ENCODE measurements around the gene DGKD. TPM values are rescaled to one million over a fixed set of nuclear protein-coding genes. Genes with fewer than 3 reads are reported as not detected.

The DGKD gene
- total RNA-seq, 1 experiment from 2014 or later = 52.0 TPM

DNA sequence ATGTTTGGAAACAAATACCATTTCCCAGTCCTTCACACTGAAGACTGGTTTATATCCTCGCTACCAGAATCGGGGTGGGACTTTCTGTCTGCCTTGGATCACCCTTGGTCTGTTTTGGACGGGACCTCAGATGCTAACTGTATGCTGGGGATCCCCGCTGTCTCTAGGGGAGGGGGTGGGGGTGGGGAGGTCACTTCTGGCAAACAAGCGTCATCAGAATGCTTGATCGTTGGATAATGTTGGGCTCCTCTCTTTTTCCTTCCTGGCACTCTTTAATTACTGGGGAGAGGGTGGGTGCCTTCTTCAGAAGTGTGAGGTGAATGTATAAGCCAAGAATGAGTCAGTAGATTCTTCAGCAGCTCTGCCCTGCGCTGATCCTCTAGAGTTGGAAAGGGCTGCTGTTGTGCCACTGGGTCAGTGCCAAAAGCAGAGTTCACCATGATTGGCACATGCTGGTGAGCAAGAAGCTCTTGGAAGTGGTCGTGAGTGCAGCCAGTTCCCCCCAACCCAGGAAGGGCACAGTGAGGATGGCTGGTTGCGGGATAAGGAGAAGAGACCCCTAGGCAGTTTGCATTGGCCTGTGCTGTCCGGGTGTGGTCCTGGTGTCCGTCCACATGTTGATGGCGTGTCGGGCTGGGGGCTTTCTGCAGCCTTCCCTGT, 32.2 kb downstream of the DGKD start (continued):
- TF ChIP-seq, protein P1, sequence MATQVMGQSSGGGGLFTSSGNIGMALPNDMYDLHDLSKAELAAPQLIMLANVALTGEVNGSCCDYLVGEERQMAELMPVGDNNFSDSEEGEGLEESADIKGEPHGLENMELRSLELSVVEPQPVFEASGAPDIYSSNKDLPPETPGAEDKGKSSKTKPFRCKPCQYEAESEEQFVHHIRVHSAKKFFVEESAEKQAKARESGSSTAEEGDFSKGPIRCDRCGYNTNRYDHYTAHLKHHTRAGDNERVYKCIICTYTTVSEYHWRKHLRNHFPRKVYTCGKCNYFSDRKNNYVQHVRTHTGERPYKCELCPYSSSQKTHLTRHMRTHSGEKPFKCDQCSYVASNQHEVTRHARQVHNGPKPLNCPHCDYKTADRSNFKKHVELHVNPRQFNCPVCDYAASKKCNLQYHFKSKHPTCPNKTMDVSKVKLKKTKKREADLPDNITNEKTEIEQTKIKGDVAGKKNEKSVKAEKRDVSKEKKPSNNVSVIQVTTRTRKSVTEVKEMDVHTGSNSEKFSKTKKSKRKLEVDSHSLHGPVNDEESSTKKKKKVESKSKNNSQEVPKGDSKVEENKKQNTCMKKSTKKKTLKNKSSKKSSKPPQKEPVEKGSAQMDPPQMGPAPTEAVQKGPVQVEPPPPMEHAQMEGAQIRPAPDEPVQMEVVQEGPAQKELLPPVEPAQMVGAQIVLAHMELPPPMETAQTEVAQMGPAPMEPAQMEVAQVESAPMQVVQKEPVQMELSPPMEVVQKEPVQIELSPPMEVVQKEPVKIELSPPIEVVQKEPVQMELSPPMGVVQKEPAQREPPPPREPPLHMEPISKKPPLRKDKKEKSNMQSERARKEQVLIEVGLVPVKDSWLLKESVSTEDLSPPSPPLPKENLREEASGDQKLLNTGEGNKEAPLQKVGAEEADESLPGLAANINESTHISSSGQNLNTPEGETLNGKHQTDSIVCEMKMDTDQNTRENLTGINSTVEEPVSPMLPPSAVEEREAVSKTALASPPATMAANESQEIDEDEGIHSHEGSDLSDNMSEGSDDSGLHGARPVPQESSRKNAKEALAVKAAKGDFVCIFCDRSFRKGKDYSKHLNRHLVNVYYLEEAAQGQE (IDR thresholded peaks at IDR 0.05; ENCODE audit: low read depth) = no peak
- no peak for TF ChIP-seq POLR2A (IDR thresholded peaks at IDR 0.05; ENCODE audit: borderline replicate concordance, extremely low read depth, insufficient read depth, insufficient read length)
- TF ChIP-seq CBX3 (IDR thresholded peaks at IDR 0.05; ENCODE audit: low read depth) = no peak
- no peak for TF ChIP-seq RAD21 (IDR thresholded peaks at IDR 0.05; ENCODE audit: low read depth)
- TF ChIP-seq, protein P2, sequence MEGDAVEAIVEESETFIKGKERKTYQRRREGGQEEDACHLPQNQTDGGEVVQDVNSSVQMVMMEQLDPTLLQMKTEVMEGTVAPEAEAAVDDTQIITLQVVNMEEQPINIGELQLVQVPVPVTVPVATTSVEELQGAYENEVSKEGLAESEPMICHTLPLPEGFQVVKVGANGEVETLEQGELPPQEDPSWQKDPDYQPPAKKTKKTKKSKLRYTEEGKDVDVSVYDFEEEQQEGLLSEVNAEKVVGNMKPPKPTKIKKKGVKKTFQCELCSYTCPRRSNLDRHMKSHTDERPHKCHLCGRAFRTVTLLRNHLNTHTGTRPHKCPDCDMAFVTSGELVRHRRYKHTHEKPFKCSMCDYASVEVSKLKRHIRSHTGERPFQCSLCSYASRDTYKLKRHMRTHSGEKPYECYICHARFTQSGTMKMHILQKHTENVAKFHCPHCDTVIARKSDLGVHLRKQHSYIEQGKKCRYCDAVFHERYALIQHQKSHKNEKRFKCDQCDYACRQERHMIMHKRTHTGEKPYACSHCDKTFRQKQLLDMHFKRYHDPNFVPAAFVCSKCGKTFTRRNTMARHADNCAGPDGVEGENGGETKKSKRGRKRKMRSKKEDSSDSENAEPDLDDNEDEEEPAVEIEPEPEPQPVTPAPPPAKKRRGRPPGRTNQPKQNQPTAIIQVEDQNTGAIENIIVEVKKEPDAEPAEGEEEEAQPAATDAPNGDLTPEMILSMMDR (IDR thresholded peaks at IDR 0.05 in 2 of 3, conservative IDR thresholded peaks at IDR 0.05 in 1 of 3; ENCODE audit: borderline replicate concordance in 1 of 3, insufficient read depth in 1 of 3, low read depth in 2 of 3, low read length in 2 of 3) = no peak
- no peak for TF ChIP-seq SP1 (IDR thresholded peaks at IDR 0.05; ENCODE audit: low read depth)
- TF ChIP-seq SRF (IDR thresholded peaks at IDR 0.05; ENCODE audit: low read depth) = no peak

DNA sequence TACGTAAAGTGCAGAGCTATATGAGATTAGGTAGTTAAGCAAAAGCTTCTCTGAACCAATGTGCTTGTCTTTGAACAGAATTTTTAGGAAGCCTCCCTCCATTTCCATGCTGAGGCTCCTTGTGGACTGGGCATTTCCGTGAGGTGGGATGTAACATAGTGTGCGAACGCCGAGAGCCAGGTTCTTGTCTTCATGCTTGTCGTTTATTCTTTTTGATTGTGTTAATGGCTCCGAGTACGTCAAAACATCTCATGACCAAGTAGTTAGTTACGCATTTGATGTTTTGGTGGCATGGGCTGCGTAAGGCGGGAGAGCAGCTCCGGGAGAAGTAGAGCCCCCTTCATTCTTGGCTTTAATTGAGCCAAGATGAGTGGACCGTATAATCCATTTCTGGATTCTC, 32.9 kb downstream of the DGKD start:
- DNase-seq (ENCODE audit: low read depth, low spot score) (no peak), ATAC-seq (no peak)
- H3K9ac ChIP-seq (ENCODE audit: low read length) = no peak overlapping the region
- no peaks in the 10 kb centered on the region for H3K9me3 ChIP-seq (ENCODE audit: control insufficient read depth in 1 of 2, insufficient read depth in 1 of 2, low read depth in 1 of 2, low read length in 2 of 2)
- BruUV-seq (replicated peaks) = no TSS peak
- intact Hi-C loops (cut with micrococcal nuclease) = no loop called here
- no peak overlapping the region for H3K27ac ChIP-seq (ENCODE audit: low read depth, low read length)
- 0 out of 2 replicates have a peak, but pooled peaks cover 1% of the 10 kb centered on the region for H4K20me1 ChIP-seq (ENCODE audit: insufficient read depth)
- 0 out of 4 replicates have a peak, but pooled peaks cover 0 to 4% of the 10 kb centered on the region in 2 experiments for H3K4me1 ChIP-seq (ENCODE audit: control insufficient read depth in 1 of 2, insufficient read depth in 2 of 2, low read length in 2 of 2)
- POLR2A ChIA-PET = no interaction called here
- CTCF ChIA-PET = no interaction called here
- RAD21 ChIA-PET (ENCODE audit: low non-redundant PET in 1 of 2, low total read pairs in 2 of 2, uncharacterized antibody in 2 of 2, unreplicated experiment in 2 of 2) = no interaction called here
- H3K27me3 ChIP-seq (ENCODE audit: insufficient read depth, low read length) = no peaks in the 10 kb centered on the region
- H3K4me2 ChIP-seq (ENCODE audit: low read length) = no peak overlapping the region
- H3K9me2 ChIP-seq (ENCODE audit: insufficient read depth) = no peaks in the 10 kb centered on the region
- H3K36me3 ChIP-seq (ENCODE audit: control insufficient read depth in 1 of 2, insufficient read depth in 2 of 2, low read length in 2 of 2) = peaks cover 3 to 6% of the 10 kb centered on the region in 2 experiments; a peak in 2 of 4 replicates
- H3K79me2 ChIP-seq (ENCODE audit: insufficient read depth, low read length) = peaks cover 67% of the 10 kb centered on the region
- H2AFZ ChIP-seq (ENCODE audit: low read depth, low read length, poor library complexity, severe bottlenecking) = no peak overlapping the region
- no peak overlapping the region for H3K4me3 ChIP-seq (replicated peaks in 1 of 2; ENCODE audit: low read depth in 1 of 2, low read length in 2 of 2)
- no peak for TF ChIP-seq EZH2 (IDR thresholded peaks at IDR 0.05)
- no peak for TF ChIP-seq EGR1 (IDR thresholded peaks at IDR 0.05; ENCODE audit: low read depth)
- TF ChIP-seq, protein P3, sequence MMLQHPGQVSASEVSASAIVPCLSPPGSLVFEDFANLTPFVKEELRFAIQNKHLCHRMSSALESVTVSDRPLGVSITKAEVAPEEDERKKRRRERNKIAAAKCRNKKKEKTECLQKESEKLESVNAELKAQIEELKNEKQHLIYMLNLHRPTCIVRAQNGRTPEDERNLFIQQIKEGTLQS (IDR thresholded peaks at IDR 0.05) = no peak
- no peak for TF ChIP-seq CBX3 (IDR thresholded peaks at IDR 0.05; ENCODE audit: low read depth)
- TF ChIP-seq, protein P4, sequence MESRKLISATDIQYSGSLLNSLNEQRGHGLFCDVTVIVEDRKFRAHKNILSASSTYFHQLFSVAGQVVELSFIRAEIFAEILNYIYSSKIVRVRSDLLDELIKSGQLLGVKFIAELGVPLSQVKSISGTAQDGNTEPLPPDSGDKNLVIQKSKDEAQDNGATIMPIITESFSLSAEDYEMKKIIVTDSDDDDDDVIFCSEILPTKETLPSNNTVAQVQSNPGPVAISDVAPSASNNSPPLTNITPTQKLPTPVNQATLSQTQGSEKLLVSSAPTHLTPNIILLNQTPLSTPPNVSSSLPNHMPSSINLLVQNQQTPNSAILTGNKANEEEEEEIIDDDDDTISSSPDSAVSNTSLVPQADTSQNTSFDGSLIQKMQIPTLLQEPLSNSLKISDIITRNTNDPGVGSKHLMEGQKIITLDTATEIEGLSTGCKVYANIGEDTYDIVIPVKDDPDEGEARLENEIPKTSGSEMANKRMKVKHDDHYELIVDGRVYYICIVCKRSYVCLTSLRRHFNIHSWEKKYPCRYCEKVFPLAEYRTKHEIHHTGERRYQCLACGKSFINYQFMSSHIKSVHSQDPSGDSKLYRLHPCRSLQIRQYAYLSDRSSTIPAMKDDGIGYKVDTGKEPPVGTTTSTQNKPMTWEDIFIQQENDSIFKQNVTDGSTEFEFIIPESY (IDR thresholded peaks at IDR 0.05; ENCODE audit: extremely low read depth, insufficient replicate concordance, low read length) = no peak
- TF ChIP-seq, protein P2 (IDR thresholded peaks at IDR 0.05 in 2 of 3, conservative IDR thresholded peaks at IDR 0.05 in 1 of 3; ENCODE audit: borderline replicate concordance in 1 of 3, insufficient read depth in 1 of 3, low read depth in 2 of 3, low read length in 2 of 3) = no peak
- no peak for TF ChIP-seq RAD21 (IDR thresholded peaks at IDR 0.05; ENCODE audit: low read depth)
- no peak for TF ChIP-seq ELF1 (IDR thresholded peaks at IDR 0.05; ENCODE audit: borderline replicate concordance, low read depth)
- no peak for TF ChIP-seq JUND (IDR thresholded peaks at IDR 0.05)
